Mucosa of descending colon (tissue), 3 donors: ENCODE measurements around the gene ZNF70. TPM values are rescaled to one million over a fixed set of nuclear protein-coding genes. Genes with fewer than 3 reads are reported as not detected.

Experiments used
- ATAC-seq: fragments of 200-7000 bp; cut with Tn5 transposase; one replicate; pipeline ENCODE4 v1.9.1; 2020; ENCODE audit warnings: mild to moderate bottlenecking, moderate library complexity
- DNase-seq, 3 donors: peaks; one replicate each; pipeline ENCODE4 v3.0.0-alpha.2; 2020
- H3K36me3 ChIP-seq: fragments of 200-600 bp; one replicate; pipeline ENCODE4 v1.8.0; 2021; ENCODE audit warnings: low read depth, mild to moderate bottlenecking
- H3K4me1 ChIP-seq: fragments of 200-600 bp; one replicate; pipeline ENCODE4 v1.8.0; 2021; ENCODE audit warnings: low read depth, mild to moderate bottlenecking
- H3K4me3 ChIP-seq: fragments of 200-600 bp; one replicate; pipeline ENCODE4 v1.8.0; 2021; ENCODE audit warnings: mild to moderate bottlenecking
- H3K9me3 ChIP-seq: fragments of 200-600 bp; one replicate; pipeline ENCODE4 v1.8.0; 2021; ENCODE audit warnings: mild to moderate bottlenecking
- CTCF ChIP-seq: fragments of 200-600 bp; IDR thresholded peaks from one replicate; pipeline ENCODE4 v1.8.0; 2022; ENCODE audit warnings: antibody characterized with exemption, mild to moderate bottlenecking
- intact Hi-C, 2 donors: fragments of 100-400 bp; cut with DNase I in 1 of 2; cut with micrococcal nuclease in 1 of 2; formaldehyde crosslinking; loops; one replicate each; pipeline versions ENCODE4 v1.11.0 to v1.11.1; 2022; cut with DNase I, micrococcal nuclease
- total RNA-seq, 3 donors: library from RNA; stranded (reverse); fragmentation: NEBNext Ultra II Directional in 2 of 3; extraction: Animal tissue kit (Norgen Biotek cat#: 25700) in 2 of 3; gene quantifications; one replicate each; pipeline versions ENCODE4 v1.2.1 to v1.2.4, GENCODE V29; 2021 to 2023
- donor health status: DM: no; HTN: no; CAD: no; lungs with moderate emphysema.
- donor health status: DM: no; HTN: no; CAD: no.
- donor health status: DM: no; HTN: yes; CAD: no.

The ZNF70 gene
- total RNA-seq, 3 donors from 2014 or later: 3.4 to 7.5 (median 3.7) TPM

GRCh38 chr22:23713696-23714595, 37.0 kb downstream of the ZNF70 start:
- Histone ChIP-seq H3K9me3 (no peaks in the 10 kb centered on the region), H3K4me1 (peaks cover 10% of the 10 kb centered on the region), H3K36me3 (peaks cover under 1% of the 10 kb centered on the region), H3K4me3 (no peak overlapping the region)
- no peak for DNase-seq
- no peak for TF ChIP-seq CTCF
- intact Hi-C loops: no loop called here
- ATAC-seq: no peak

GRCh38 chr22:23712256-23712655, 38.7 kb downstream of the ZNF70 start:
- no peak for TF ChIP-seq CTCF
- intact Hi-C loops: no loop called here
- peaks cover 9% of the 10 kb centered on the region for H3K4me1 ChIP-seq

GRCh38 chr22:23709107-23709506, 41.8 kb downstream of the ZNF70 start:
- Histone ChIP-seq H3K4me3 (no peak overlapping the region), H3K36me3 (peaks cover 3% of the 10 kb centered on the region)
- intact Hi-C loops: no loop called here

More at GRCh38 chr22:23712256-23712655, 38.7 kb downstream of the ZNF70 start:
- Histone ChIP-seq H3K4me3 (no peak overlapping the region), H3K9me3 (no peaks in the 10 kb centered on the region), H3K36me3 (peaks cover 3% of the 10 kb centered on the region)
- ATAC-seq (no peak), DNase-seq (no peak)

GRCh38 chr22:23708270-23708669, 42.6 kb downstream of the ZNF70 start:
- DNase-seq: no peak
- Histone ChIP-seq H3K4me1 (no peaks in the 10 kb centered on the region), H3K36me3 (peaks cover 3% of the 10 kb centered on the region), H3K4me3 (no peak overlapping the region), H3K9me3 (no peaks in the 10 kb centered on the region)
- ATAC-seq: no peak
- TF ChIP-seq CTCF: no peak
- intact Hi-C loops: no loop called here

More at GRCh38 chr22:23709107-23709506, 41.8 kb downstream of the ZNF70 start:
- no peak for ATAC-seq
- no peak for TF ChIP-seq CTCF
- Histone ChIP-seq H3K4me1 (no peaks in the 10 kb centered on the region), H3K9me3 (no peaks in the 10 kb centered on the region)
- DNase-seq: no peak

- TF ChIP-seq CTCF: no peak
- no peaks in the 10 kb centered on the region for H3K9me3 ChIP-seq
- intact Hi-C loops: no loop called here
- no peaks in the 10 kb centered on the region for H3K4me1 ChIP-seq
- peaks cover 3% of the 10 kb centered on the region for H3K36me3 ChIP-seq
- ATAC-seq: no peak
- H3K4me3 ChIP-seq: no peak overlapping the region
- DNase-seq: no peak
Observed at GRCh38 chr22:23705358-23705757, 45.6 kb downstream of the ZNF70 start.
